ENCODE measurements around the gene TWIST1. TPM values are rescaled to one million over a fixed set of nuclear protein-coding genes. Genes with fewer than 3 reads are reported as not detected.

Gene TWIST1
- total RNA-seq, 2 experiments from 2014 or later = not detected

DNA sequence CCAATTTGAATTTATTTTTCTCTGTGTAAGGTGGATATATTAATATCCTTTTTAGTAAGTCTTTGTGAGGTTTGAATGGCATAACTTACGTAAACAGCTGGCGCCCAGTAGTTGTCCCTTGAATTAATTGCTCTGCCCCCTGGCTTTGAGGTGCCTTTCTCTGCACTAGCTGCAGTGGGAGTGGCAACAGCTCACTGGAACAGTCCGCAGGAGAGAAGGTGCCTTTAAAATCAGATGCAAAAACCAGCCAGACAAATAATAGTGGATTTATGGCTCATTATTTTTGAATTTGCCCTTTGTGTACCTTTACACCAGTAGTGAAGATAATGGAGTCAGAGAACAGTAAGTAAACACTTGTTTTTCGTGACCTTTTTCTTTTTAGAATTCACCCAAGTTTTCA is 16.0 kb upstream of the TWIST1 start:
- BruUV-seq (replicated peaks) = no TSS peak
- Histone ChIP-seq H3K4me3 (ENCODE audit: low read depth, low read length, poor library complexity, severe bottlenecking) (no peak overlapping the region), H2AFZ (ENCODE audit: low read length) (no peak overlapping the region), H3K4me2 (ENCODE audit: low read length) (no peak overlapping the region), H3K36me3 (ENCODE audit: insufficient read depth, low read length) (no peaks in the 10 kb centered on the region), H3K4me1 (ENCODE audit: insufficient read depth, low read length, poor library complexity, severe bottlenecking) (no peaks in the 10 kb centered on the region), H3K27ac (ENCODE audit: low read depth, low read length, poor library complexity, severe bottlenecking) (no peak overlapping the region), H3K79me2 (ENCODE audit: insufficient read depth, low read depth, low read length) (no peaks in the 10 kb centered on the region), H4K20me1 (ENCODE audit: insufficient read depth, low read length) (no peaks in the 10 kb centered on the region), H3K9me3 (ENCODE audit: low read length) (no peaks in the 10 kb centered on the region), H3K9me2 (ENCODE audit: insufficient read depth, low read length) (no peaks in the 10 kb centered on the region)
- ChIA-PET POLR2A (no interaction called here), CTCF (ENCODE audit: unreplicated experiment) (no interaction called here)
- intact Hi-C loops (cut with micrococcal nuclease; ENCODE audit: unreplicated experiment) = no loop called here
- TF ChIP-seq EZH2phosphoT487 (IDR thresholded peaks at IDR 0.05; ENCODE audit: borderline replicate concordance, low read depth, low read length) = no peak
- TF ChIP-seq, protein P1, sequence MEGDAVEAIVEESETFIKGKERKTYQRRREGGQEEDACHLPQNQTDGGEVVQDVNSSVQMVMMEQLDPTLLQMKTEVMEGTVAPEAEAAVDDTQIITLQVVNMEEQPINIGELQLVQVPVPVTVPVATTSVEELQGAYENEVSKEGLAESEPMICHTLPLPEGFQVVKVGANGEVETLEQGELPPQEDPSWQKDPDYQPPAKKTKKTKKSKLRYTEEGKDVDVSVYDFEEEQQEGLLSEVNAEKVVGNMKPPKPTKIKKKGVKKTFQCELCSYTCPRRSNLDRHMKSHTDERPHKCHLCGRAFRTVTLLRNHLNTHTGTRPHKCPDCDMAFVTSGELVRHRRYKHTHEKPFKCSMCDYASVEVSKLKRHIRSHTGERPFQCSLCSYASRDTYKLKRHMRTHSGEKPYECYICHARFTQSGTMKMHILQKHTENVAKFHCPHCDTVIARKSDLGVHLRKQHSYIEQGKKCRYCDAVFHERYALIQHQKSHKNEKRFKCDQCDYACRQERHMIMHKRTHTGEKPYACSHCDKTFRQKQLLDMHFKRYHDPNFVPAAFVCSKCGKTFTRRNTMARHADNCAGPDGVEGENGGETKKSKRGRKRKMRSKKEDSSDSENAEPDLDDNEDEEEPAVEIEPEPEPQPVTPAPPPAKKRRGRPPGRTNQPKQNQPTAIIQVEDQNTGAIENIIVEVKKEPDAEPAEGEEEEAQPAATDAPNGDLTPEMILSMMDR (conservative IDR thresholded peaks at IDR 0.05; ENCODE audit: low read length) = no peak
- no peak for DNase-seq (ENCODE audit: low spot score)

DNA sequence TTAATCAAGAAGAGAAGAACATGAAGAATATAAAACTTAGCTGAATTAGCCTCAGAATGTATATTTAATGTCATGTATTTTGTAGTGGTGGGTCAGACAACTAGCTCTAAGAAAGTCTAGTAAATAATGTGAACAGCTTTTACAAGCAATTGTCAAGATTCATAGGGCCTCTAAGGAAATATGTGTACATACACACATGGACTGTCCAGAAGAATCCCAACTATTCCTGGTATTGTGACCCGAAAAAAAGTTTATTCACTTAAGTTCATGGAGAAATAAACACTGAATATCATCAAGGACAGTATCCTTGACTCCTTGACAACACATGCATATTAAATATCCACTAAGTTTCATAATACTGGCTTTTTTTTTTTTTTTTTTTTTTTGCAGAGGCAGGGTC is 11.4 kb upstream of the TWIST1 start:
- TF ChIP-seq, protein P1 (conservative IDR thresholded peaks at IDR 0.05; ENCODE audit: low read length) = no peak
- TF ChIP-seq EZH2phosphoT487 (IDR thresholded peaks at IDR 0.05; ENCODE audit: borderline replicate concordance, low read depth, low read length) = no peak
- intact Hi-C loops (cut with micrococcal nuclease; ENCODE audit: unreplicated experiment) = no loop called here
- H3K4me1 ChIP-seq (ENCODE audit: insufficient read depth, low read length, poor library complexity, severe bottlenecking) = no peaks in the 10 kb centered on the region

DNA sequence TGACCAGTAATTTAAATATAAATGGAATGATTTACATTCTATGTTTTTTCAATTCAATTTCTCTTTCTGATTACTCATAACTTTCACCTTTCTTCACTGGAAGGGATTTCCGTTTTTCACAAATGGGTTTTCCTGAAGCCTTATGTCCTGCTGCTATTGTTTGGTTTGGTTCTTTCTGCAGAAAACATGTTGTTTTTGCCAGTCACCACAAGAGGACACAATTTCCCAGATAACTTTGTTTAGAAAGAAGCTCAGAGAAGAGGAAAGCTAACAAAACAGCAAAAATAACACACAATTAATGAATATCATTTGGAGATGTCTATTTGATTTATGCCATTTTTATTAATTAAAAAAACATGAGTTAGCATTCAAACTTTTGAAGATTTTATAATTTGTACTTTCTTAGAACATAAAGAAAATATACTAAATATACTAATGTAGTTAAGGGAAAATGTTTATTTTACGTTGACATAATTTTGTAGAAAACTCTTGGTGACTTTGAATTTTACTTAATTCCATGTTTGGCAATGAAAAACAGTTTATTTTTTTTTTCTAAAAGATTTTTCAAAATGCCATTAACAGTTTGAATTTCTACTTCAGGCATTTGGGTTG is 4.6 kb upstream of the TWIST1 start:
- Histone ChIP-seq H3K4me1 (ENCODE audit: insufficient read depth, low read length, poor library complexity, severe bottlenecking) (no peaks in the 10 kb centered on the region), H3K27ac (ENCODE audit: low read depth, low read length, poor library complexity, severe bottlenecking) (no peak overlapping the region), H3K9me2 (ENCODE audit: insufficient read depth, low read length) (no peaks in the 10 kb centered on the region), H3K9me3 (ENCODE audit: low read length) (no peaks in the 10 kb centered on the region), H3K4me2 (ENCODE audit: low read length) (no peak overlapping the region), H3K79me2 (ENCODE audit: insufficient read depth, low read depth, low read length) (no peaks in the 10 kb centered on the region), H3K4me3 (ENCODE audit: low read depth, low read length, poor library complexity, severe bottlenecking) (no peak overlapping the region), H2AFZ (ENCODE audit: low read length) (no peak overlapping the region), H3K36me3 (ENCODE audit: insufficient read depth, low read length) (no peaks in the 10 kb centered on the region), H4K20me1 (ENCODE audit: insufficient read depth, low read length) (no peaks in the 10 kb centered on the region; the same call in 1 of the 2 replicates)
- DNase-seq (ENCODE audit: low spot score) = peak; percentile 1
- intact Hi-C loops (cut with micrococcal nuclease; ENCODE audit: unreplicated experiment) = no loop called here
- BruUV-seq (replicated peaks) = no TSS peak
- POLR2A ChIA-PET = no interaction called here
- TF ChIP-seq, protein P1 (conservative IDR thresholded peaks at IDR 0.05; ENCODE audit: low read length) = peak; percentile 78
- TF ChIP-seq EZH2phosphoT487 (IDR thresholded peaks at IDR 0.05; ENCODE audit: borderline replicate concordance, low read depth, low read length) = no peak
- CTCF ChIA-PET (ENCODE audit: unreplicated experiment) = no interaction called here

More for the DNA sequence above, 11.4 kb upstream of the TWIST1 start:
- Histone ChIP-seq H3K9me2 (ENCODE audit: insufficient read depth, low read length) (no peaks in the 10 kb centered on the region), H3K27ac (ENCODE audit: low read depth, low read length, poor library complexity, severe bottlenecking) (no peak overlapping the region), H3K36me3 (ENCODE audit: insufficient read depth, low read length) (no peaks in the 10 kb centered on the region), H4K20me1 (ENCODE audit: insufficient read depth, low read length) (no peaks in the 10 kb centered on the region), H3K4me2 (ENCODE audit: low read length) (no peak overlapping the region), H3K79me2 (ENCODE audit: insufficient read depth, low read depth, low read length) (no peaks in the 10 kb centered on the region), H2AFZ (ENCODE audit: low read length) (no peak overlapping the region), H3K4me3 (ENCODE audit: low read depth, low read length, poor library complexity, severe bottlenecking) (no peak overlapping the region), H3K9me3 (ENCODE audit: low read length) (no peaks in the 10 kb centered on the region)
- CTCF ChIA-PET (ENCODE audit: unreplicated experiment) = no interaction called here
- POLR2A ChIA-PET = no interaction called here
- BruUV-seq (replicated peaks) = no TSS peak
- DNase-seq (ENCODE audit: low spot score) = no peak

Data from OCI-LY7 (cell line).